H9 (cell line): ENCODE measurements around the gene ADAMTS3. TPM values are rescaled to one million over a fixed set of nuclear protein-coding genes. Genes with fewer than 3 reads are reported as not detected.

Experiments
- DNase-seq: peaks from one replicate; pipeline ENCODE4 v3.0.0-alpha.2; 2017
- H2AFZ ChIP-seq: one replicate; pipeline ENCODE4 v1.6.1; 2013; ENCODE audit warnings: mild to moderate bottlenecking, low read length, control low read depth, moderate library complexity
- H2AK5ac ChIP-seq: 2 replicates; pipeline ENCODE4 v1.6.1; 2013; ENCODE audit warnings: low read length, control low read depth, mixed read lengths; ENCODE audit not compliant: insufficient read length
- H2BK120ac ChIP-seq: one replicate; pipeline ENCODE4 v1.6.1; 2013; ENCODE audit warnings: low read depth, mild to moderate bottlenecking, low read length, control low read depth, inconsistent platforms; ENCODE audit not compliant: poor library complexity, severe bottlenecking
- H2BK12ac ChIP-seq: 2 replicates; pipeline ENCODE4 v1.6.1; 2013; ENCODE audit warnings: low read length, control low read depth, mixed read lengths, low read depth; ENCODE audit not compliant: insufficient read length
- H2BK15ac ChIP-seq: 2 replicates; pipeline ENCODE4 v1.6.1; 2013; ENCODE audit warnings: low read depth, low read length, control low read depth
- H2BK20ac ChIP-seq: one replicate; pipeline ENCODE4 v1.6.1; 2013; ENCODE audit warnings: low read depth, mild to moderate bottlenecking, low read length, control low read depth, inconsistent platforms; ENCODE audit not compliant: poor library complexity, severe bottlenecking
- H2BK5ac ChIP-seq: 2 replicates; pipeline ENCODE4 v1.6.1; 2013; ENCODE audit warnings: low read length, control low read depth, mixed read lengths; ENCODE audit not compliant: insufficient read length
- H3K14ac ChIP-seq: 2 replicates; pipeline ENCODE4 v1.6.1; 2013; ENCODE audit warnings: low read length, control low read depth; ENCODE audit not compliant: insufficient read depth
- H3K18ac ChIP-seq: 2 replicates; pipeline ENCODE4 v1.6.1; 2013; ENCODE audit warnings: low read depth, mild to moderate bottlenecking, mixed read lengths, low read length, control low read depth; ENCODE audit not compliant: insufficient read length
- H3K23ac ChIP-seq: 2 replicates; pipeline ENCODE4 v1.6.1; 2013; ENCODE audit warnings: low read length, control low read depth, mixed read lengths, low read depth; ENCODE audit not compliant: insufficient read length
- H3K23me2 ChIP-seq: 2 replicates; pipeline ENCODE4 v1.6.1; 2013; ENCODE audit warnings: low read depth, mild to moderate bottlenecking, mixed read lengths, low read length, control low read depth; ENCODE audit not compliant: insufficient read length, poor library complexity, severe bottlenecking
- H3K27ac ChIP-seq: 2 replicates; pipeline ENCODE4 v1.5.1; 2013; ENCODE audit warnings: low read length, control low read depth, mixed read lengths, low read depth; ENCODE audit not compliant: insufficient read length
- H3K27me3 ChIP-seq: 2 replicates; pipeline ENCODE4 v1.6.1; 2013; ENCODE audit warnings: low read length, control low read depth, inconsistent platforms; ENCODE audit not compliant: insufficient read depth
- H3K4ac ChIP-seq: 2 replicates; pipeline ENCODE4 v1.6.1; 2013; ENCODE audit warnings: low read depth, mild to moderate bottlenecking, control low read depth, inconsistent platforms, low read length, moderate library complexity
- H3K4me1 ChIP-seq: 2 replicates; pipeline ENCODE4 v1.6.1; 2013; ENCODE audit warnings: low read length, control low read depth, inconsistent platforms; ENCODE audit not compliant: insufficient read depth
- H3K4me2 ChIP-seq: 2 replicates; pipeline ENCODE4 v1.6.1; 2013; ENCODE audit warnings: low read length, control low read depth, mixed read lengths; ENCODE audit not compliant: insufficient read length, insufficient read depth
- H3K56ac ChIP-seq: 2 replicates; pipeline ENCODE4 v1.6.1; 2013; ENCODE audit warnings: low read depth, mild to moderate bottlenecking, mixed read lengths, low read length, control low read depth; ENCODE audit not compliant: insufficient read length
- H3K79me1 ChIP-seq: 2 replicates; pipeline ENCODE4 v1.6.1; 2013; ENCODE audit warnings: low read depth, mild to moderate bottlenecking, moderate library complexity, low read length, control low read depth, inconsistent platforms; ENCODE audit not compliant: insufficient read depth, poor library complexity, severe bottlenecking
- H3K79me2 ChIP-seq: 2 replicates; pipeline ENCODE4 v1.6.1; 2013; ENCODE audit warnings: low read length, control low read depth, inconsistent platforms; ENCODE audit not compliant: insufficient read depth
- H3K9ac ChIP-seq: 2 replicates; pipeline ENCODE4 v1.6.1; 2013; ENCODE audit warnings: low read length, control low read depth, mixed read lengths; ENCODE audit not compliant: insufficient read length; ENCODE audit errors: extremely low read depth
- H3K9me3 ChIP-seq: one replicate; pipeline ENCODE4 v1.6.1; 2013; ENCODE audit warnings: low read depth, low read length, inconsistent platforms; ENCODE audit not compliant: control insufficient read depth
- H3T11ph ChIP-seq: one replicate; pipeline ENCODE4 v1.6.1; 2013; ENCODE audit warnings: mild to moderate bottlenecking, low read length, control low read depth, inconsistent platforms
- H4K20me1 ChIP-seq: one replicate; pipeline ENCODE4 v1.6.1; 2013; ENCODE audit not compliant: control insufficient read depth, insufficient read length, insufficient read depth
- H4K5ac ChIP-seq: 2 replicates; pipeline ENCODE4 v1.6.1; 2013; ENCODE audit warnings: low read depth, mild to moderate bottlenecking, mixed read lengths, low read length, control low read depth; ENCODE audit not compliant: insufficient read length
- H4K8ac ChIP-seq: replicated peaks from 2 replicates; pipeline ENCODE4 v1.6.1; 2013; ENCODE audit warnings: low read length, control low read depth, mixed read lengths, low read depth; ENCODE audit not compliant: insufficient read length
- H4K91ac ChIP-seq: 2 replicates; pipeline ENCODE4 v1.6.1; 2013; ENCODE audit warnings: low read depth, mild to moderate bottlenecking, moderate library complexity, mixed read lengths, low read length, control low read depth; ENCODE audit not compliant: insufficient read length
- H3K27ac Mint-ChIP-seq, 3 experiments: 2 replicates in 2 of 3; 3 replicates in 1 of 3; pipeline ENCODE4 v1.8.0; 2020 to 2021; ENCODE audit warnings: mixed read lengths in 3 of 3, mild to moderate bottlenecking in 1 of 3, moderate library complexity in 1 of 3
- H3K27me3 Mint-ChIP-seq: 2 replicates; pipeline ENCODE4 v1.8.0; 2021; ENCODE audit warnings: low read depth, mild to moderate bottlenecking, moderate library complexity, mixed read lengths
- H3K36me3 Mint-ChIP-seq, 3 experiments: 2 replicates in 2 of 3; 3 replicates in 1 of 3; pipeline ENCODE4 v1.8.0; 2020 to 2021; ENCODE audit warnings: low read depth in 3 of 3, mixed read lengths in 3 of 3; ENCODE audit not compliant: insufficient read depth in 1 of 3
- H3K4me1 Mint-ChIP-seq, 2 experiments: 2 replicates each; pipeline ENCODE4 v1.8.0; 2020; ENCODE audit warnings: mixed read lengths in 2 of 2
- H3K4me3 Mint-ChIP-seq, 2 experiments: 2 replicates in 1 of 2; 3 replicates in 1 of 2; pipeline ENCODE4 v1.8.0; 2020 to 2021; ENCODE audit warnings: mild to moderate bottlenecking in 2 of 2, mixed read lengths in 2 of 2, moderate library complexity in 1 of 2
- H3K9me3 Mint-ChIP-seq, 2 experiments: 2 replicates in 1 of 2; 3 replicates in 1 of 2; pipeline ENCODE4 v1.8.0; 2020; ENCODE audit warnings: mild to moderate bottlenecking in 2 of 2, mixed read lengths in 2 of 2, moderate library complexity in 1 of 2
- WGBS: extraction: QIAGEN DNeasy Blood & Tissue Kit; methylation state at CpG from one replicate; pipeline ENCODE4 v1.1.7; 2013; ENCODE audit warnings: missing lambda C conversion rate, low lambda C conversion rate, mixed read lengths; ENCODE audit not compliant: insufficient read length; ENCODE audit errors: extremely low coverage; 5-methylcytosine and 5-hydroxymethylcytosine counted together
- total RNA-seq: library from RNA; stranded (reverse); gene quantifications from 2 replicates; pipeline ENCODE4 v1.2.1, GENCODE V29; 2021
- TF ChIP-seq, protein P1 (sequence below): fragments of 200-600 bp; sonication (generic); conservative IDR thresholded peaks from 3 replicates; pipeline ENCODE4 v1.8.0; 2021; ENCODE audit warnings: antibody characterized with exemption, mild to moderate bottlenecking

The ADAMTS3 gene
- total RNA-seq, 1 experiment from 2014 or later, result 1.1 TPM

DNA sequence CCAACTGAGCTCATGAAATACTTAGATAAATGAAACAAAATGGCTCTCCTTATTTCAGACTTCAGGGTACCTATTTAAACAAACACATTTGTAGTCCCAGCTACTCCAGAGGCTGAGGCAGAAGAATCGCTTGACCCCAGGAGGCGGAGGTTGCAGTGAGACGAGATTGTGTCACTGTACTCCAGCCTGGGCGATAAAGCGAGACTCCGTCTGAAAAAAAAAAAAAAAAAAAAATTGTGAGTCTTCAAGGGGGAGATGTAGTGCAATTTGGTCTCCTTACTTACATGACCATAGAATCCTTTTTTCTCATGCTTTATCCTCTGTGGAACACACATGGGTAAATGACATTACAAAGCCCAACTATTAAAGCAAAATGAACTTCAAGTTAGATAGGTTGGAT is 2.3 kb upstream of the ADAMTS3 start:
- Histone ChIP-seq H4K20me1 (no peaks in the 10 kb centered on the region), H3K9me3 (no peaks in the 10 kb centered on the region), H3T11ph (no peak overlapping the region), H3K4me1 (peaks cover 3% of the 10 kb centered on the region; the same call in 1 of the 2 replicates), H4K5ac (no peak overlapping the region), H2BK12ac (no peak overlapping the region), H3K18ac (no peak overlapping the region), H3K79me2 (no peaks in the 10 kb centered on the region), H3K4me2 (no peak overlapping the region), H3K56ac (no peak overlapping the region), H3K79me1 (no peaks in the 10 kb centered on the region), H4K8ac (no peak overlapping the region), H3K27ac (no peak overlapping the region), H3K27me3 (0 out of 2 replicates have a peak, but pooled peaks cover 2% of the 10 kb centered on the region), H3K4ac (no peak overlapping the region), H2BK15ac (no peak overlapping the region), H2BK5ac (no peak overlapping the region), H2BK120ac (no peak overlapping the region), H2BK20ac (no peak overlapping the region), H4K91ac (no peak overlapping the region), H2AK5ac (no peak overlapping the region), H2AFZ (no peak overlapping the region), H3K23ac (no peak overlapping the region), H3K14ac (no peak overlapping the region), H3K9ac (no peak overlapping the region), H3K23me2 (peaks cover 17% of the 10 kb centered on the region)
- TF ChIP-seq, protein P1, sequence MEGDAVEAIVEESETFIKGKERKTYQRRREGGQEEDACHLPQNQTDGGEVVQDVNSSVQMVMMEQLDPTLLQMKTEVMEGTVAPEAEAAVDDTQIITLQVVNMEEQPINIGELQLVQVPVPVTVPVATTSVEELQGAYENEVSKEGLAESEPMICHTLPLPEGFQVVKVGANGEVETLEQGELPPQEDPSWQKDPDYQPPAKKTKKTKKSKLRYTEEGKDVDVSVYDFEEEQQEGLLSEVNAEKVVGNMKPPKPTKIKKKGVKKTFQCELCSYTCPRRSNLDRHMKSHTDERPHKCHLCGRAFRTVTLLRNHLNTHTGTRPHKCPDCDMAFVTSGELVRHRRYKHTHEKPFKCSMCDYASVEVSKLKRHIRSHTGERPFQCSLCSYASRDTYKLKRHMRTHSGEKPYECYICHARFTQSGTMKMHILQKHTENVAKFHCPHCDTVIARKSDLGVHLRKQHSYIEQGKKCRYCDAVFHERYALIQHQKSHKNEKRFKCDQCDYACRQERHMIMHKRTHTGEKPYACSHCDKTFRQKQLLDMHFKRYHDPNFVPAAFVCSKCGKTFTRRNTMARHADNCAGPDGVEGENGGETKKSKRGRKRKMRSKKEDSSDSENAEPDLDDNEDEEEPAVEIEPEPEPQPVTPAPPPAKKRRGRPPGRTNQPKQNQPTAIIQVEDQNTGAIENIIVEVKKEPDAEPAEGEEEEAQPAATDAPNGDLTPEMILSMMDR, result no peak
- WGBS, result no CpG with 5 or more reads among the region's 6 CpGs
- DNase-seq, result no peak
- Mint-ChIP-seq H3K27me3 (peaks cover 22% of the 10 kb centered on the region), H3K9me3 (no peaks in the 10 kb centered on the region), H3K36me3 (no peaks in the 10 kb centered on the region), H3K27ac (no peak overlapping the region), H3K4me1 (peaks cover 22 to 24% of the 10 kb centered on the region in 2 experiments), H3K4me3 (no peak overlapping the region)
